ENCODE measurements around the gene CORO2B.

The CORO2B gene

DNA sequence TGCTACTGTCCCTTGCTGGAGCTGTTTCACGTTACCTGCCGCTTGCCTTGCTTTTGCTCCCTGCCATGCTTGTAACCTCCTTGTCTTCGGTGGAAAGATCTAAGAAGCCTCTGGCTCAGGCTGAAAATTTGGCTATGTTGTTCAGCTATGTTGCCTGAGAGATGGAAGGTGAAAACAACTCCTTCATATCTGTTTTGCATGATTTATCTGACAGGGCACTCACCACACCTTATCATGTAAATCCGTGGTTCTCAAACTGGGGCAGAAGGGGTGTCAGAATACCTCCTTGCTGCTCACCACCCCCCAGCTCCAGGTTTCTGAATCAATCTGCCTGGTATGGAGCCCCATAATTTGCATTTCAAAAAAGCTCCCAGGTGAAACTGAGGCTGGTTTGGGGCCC lies 6.5 kb upstream of the CORO2B start:
- TF ChIP-seq, protein P1, sequence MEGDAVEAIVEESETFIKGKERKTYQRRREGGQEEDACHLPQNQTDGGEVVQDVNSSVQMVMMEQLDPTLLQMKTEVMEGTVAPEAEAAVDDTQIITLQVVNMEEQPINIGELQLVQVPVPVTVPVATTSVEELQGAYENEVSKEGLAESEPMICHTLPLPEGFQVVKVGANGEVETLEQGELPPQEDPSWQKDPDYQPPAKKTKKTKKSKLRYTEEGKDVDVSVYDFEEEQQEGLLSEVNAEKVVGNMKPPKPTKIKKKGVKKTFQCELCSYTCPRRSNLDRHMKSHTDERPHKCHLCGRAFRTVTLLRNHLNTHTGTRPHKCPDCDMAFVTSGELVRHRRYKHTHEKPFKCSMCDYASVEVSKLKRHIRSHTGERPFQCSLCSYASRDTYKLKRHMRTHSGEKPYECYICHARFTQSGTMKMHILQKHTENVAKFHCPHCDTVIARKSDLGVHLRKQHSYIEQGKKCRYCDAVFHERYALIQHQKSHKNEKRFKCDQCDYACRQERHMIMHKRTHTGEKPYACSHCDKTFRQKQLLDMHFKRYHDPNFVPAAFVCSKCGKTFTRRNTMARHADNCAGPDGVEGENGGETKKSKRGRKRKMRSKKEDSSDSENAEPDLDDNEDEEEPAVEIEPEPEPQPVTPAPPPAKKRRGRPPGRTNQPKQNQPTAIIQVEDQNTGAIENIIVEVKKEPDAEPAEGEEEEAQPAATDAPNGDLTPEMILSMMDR (IDR thresholded peaks at IDR 0.05): no peak

DNA sequence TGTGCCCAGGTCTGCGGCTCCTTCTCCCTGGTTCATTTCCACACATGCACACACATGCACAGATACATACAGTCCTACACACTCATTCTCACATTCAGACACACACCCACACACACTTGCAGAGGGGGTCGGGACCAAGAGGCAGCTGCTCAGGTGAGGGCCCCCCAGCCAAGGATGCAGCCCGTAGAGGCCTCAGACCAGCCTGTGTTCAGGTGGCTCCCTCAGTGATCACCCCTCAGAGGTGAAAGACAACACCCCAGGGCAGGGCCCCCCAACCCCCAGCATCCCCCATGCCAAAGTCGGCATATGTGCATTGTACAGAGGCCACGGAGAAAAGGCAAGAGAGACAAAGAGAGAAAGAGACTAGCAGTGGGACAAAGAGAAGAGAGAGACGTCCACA lies 5.9 kb upstream of the CORO2B start:
- TF ChIP-seq, protein P1 (IDR thresholded peaks at IDR 0.05): no peak
- Histone ChIP-seq H3K9me3 (ENCODE audit: control insufficient read depth, low read length) (no peaks in the 10 kb centered on the region), H3K4me1 (no peaks in the 10 kb centered on the region), H3K4me3 (ENCODE audit: low read depth, low read length) (no peak overlapping the region), H3K4me2 (ENCODE audit: low read length) (no peak overlapping the region), H3K27me3 (ENCODE audit: control insufficient read depth, insufficient read depth, low read length) (no peaks in the 10 kb centered on the region), H3K79me2 (no peaks in the 10 kb centered on the region), H2AFZ (no peak overlapping the region), H3K27ac (no peak overlapping the region), H3K36me3 (ENCODE audit: control insufficient read depth, insufficient read depth, low read length) (no peaks in the 10 kb centered on the region), H3K9ac (no peak overlapping the region)

More for the DNA sequence above, 6.5 kb upstream of the CORO2B start:
- Histone ChIP-seq H3K27ac (no peak overlapping the region), H3K9me3 (ENCODE audit: control insufficient read depth, low read length) (no peaks in the 10 kb centered on the region), H3K4me2 (ENCODE audit: low read length) (no peak overlapping the region), H3K79me2 (no peaks in the 10 kb centered on the region), H3K4me1 (no peaks in the 10 kb centered on the region), H3K9ac (no peak overlapping the region), H3K36me3 (ENCODE audit: control insufficient read depth, insufficient read depth, low read length) (no peaks in the 10 kb centered on the region), H3K4me3 (ENCODE audit: low read depth, low read length) (no peak overlapping the region), H3K27me3 (ENCODE audit: control insufficient read depth, insufficient read depth, low read length) (no peaks in the 10 kb centered on the region), H2AFZ (no peak overlapping the region)

DNA sequence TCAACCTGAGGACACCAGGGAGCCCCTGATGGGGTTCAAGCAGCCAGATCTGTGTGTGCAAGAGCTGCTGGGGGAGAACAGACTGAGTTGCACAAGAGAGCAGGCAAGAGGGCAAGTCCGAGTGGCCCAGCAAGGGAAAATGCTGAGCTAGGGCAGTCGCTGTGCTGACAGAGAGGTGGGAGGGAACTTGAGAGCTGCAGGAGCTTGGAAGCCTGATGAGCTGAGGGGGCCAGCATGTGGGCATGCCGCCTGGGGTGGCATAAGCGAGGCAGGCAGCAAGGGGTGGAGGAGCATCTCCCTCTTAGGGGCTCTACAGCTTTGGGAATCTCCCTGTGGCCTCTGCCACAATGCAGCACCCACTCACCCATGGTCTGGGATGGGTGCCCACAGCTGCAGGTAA lies 4.7 kb upstream of the CORO2B start:
- Histone ChIP-seq H3K79me2 (no peaks in the 10 kb centered on the region), H3K9me3 (ENCODE audit: control insufficient read depth, low read length) (no peaks in the 10 kb centered on the region), H3K4me3 (ENCODE audit: low read depth, low read length) (no peak overlapping the region), H3K27me3 (ENCODE audit: control insufficient read depth, insufficient read depth, low read length) (no peaks in the 10 kb centered on the region), H3K36me3 (ENCODE audit: control insufficient read depth, insufficient read depth, low read length) (no peaks in the 10 kb centered on the region), H3K4me2 (ENCODE audit: low read length) (no peak overlapping the region), H3K27ac (no peak overlapping the region), H2AFZ (no peak overlapping the region), H3K4me1 (no peaks in the 10 kb centered on the region), H3K9ac (no peak overlapping the region)
- TF ChIP-seq, protein P1 (IDR thresholded peaks at IDR 0.05): no peak

DNA sequence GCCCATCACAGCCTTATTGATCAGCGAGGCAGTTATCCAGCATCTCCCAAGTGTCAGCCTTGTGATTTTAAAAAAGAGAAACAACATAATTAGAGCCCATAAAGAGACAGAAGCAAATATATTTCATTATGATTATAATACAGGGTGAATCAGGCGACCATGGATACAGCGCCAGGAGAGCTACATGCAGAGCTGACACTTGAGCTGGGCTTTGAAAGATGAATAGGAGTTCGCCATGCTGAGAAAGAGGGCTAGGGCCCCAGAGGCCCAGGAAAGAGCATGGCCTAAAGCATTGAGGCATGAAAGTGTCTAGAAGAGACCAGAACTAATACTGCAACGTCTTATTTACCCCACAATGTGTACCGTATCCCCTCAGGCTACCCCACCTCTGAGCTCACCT lies 4.2 kb upstream of the CORO2B start:
- no peak overlapping the region for H3K4me2 ChIP-seq (ENCODE audit: low read length)
- no peaks in the 10 kb centered on the region for H3K27me3 ChIP-seq (ENCODE audit: control insufficient read depth, insufficient read depth, low read length)
- TF ChIP-seq, protein P1 (IDR thresholded peaks at IDR 0.05): no peak
- no peak overlapping the region for H2AFZ ChIP-seq
- H3K4me1 ChIP-seq: no peaks in the 10 kb centered on the region
- no peak overlapping the region for H3K27ac ChIP-seq
- H3K4me3 ChIP-seq (ENCODE audit: low read depth, low read length): no peak overlapping the region
- H3K9ac ChIP-seq: no peak overlapping the region
- no peaks in the 10 kb centered on the region for H3K36me3 ChIP-seq (ENCODE audit: control insufficient read depth, insufficient read depth, low read length)
- no peaks in the 10 kb centered on the region for H3K79me2 ChIP-seq
- no peaks in the 10 kb centered on the region for H3K9me3 ChIP-seq (ENCODE audit: control insufficient read depth, low read length)

DNA sequence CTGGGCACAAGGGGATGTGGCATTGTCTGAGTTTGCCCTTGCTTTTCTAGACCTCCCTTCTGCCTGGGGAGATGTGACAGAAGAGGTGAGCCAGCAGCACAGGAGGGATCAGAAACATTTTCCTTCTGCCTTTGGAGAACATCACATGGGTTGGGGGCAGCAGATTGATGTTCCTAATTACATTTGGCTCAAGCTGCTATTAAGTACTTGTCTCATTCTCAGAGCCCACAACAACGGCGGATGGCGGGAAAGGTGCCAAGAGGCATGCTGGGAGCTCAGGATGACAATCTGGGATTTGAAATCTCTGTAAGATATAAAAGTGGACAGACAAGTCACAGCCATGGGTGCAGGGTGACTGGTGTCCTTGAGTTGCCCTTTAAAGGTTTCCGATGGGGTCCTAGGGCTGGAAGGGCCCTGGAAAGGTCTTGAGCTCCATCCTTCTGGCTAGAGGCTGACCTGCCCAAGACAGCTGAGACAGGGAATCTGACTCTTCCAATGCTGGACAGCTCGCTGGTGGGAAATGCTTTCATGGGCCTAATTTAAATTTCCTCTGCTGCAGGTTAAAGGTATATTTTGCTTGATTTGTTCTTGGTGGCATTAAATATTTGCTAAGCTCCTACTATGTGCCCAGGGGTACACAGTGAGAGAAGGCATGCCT lies 2.4 kb upstream of the CORO2B start:
- Histone ChIP-seq H3K9ac (no peak overlapping the region), H3K4me1 (no peaks in the 10 kb centered on the region), H3K9me3 (ENCODE audit: control insufficient read depth, low read length) (no peaks in the 10 kb centered on the region), H3K36me3 (ENCODE audit: control insufficient read depth, insufficient read depth, low read length) (no peaks in the 10 kb centered on the region), H3K27ac (no peak overlapping the region), H2AFZ (no peak overlapping the region), H3K79me2 (no peaks in the 10 kb centered on the region), H3K27me3 (ENCODE audit: control insufficient read depth, insufficient read depth, low read length) (no peaks in the 10 kb centered on the region), H3K4me3 (ENCODE audit: low read depth, low read length) (no peak overlapping the region), H3K4me2 (ENCODE audit: low read length) (no peak overlapping the region)
- TF ChIP-seq, protein P1 (IDR thresholded peaks at IDR 0.05): no peak

All from parathyroid adenoma (tissue), 2 donors.